ENCODE data around the gene NRG3. TPM values are rescaled to one million over a fixed set of nuclear protein-coding genes. Genes with fewer than 3 reads are reported as not detected.

NRG3 gene
- total RNA-seq, 8 experiments from 2014 or later, result 0.28 to 17.2 (median 13.6) TPM; not detected in 1

- in situ Hi-C loops (cut with MboI; ENCODE audit: low pct_unique_long_range_greater_than_20kb in 2 of 9, low sequenced_read_pairs in 9 of 9, unreplicated experiment in 9 of 9), result loop anchor here in 2 of 9 experiments (25.0 kb wide), 2 partner anchors 151 to 1051 kb away; no protein-coding TSS in a partner anchor
- Histone ChIP-seq H3K4me1 (replicated peaks in 1 of 2) (no peaks in the 10 kb centered on the region), H3K27ac (no peak overlapping the region), H3K4me3 (no peak overlapping the region)
- 60 to 100% (median 100%) methylated on average over 1 of the region's 1 CpG; no CpG with 5 or more reads in 5 of the 10 experiments for WGBS, 10 experiments
- ATAC-seq (replicated peaks in 6 of 8), result peak in 2 of 8 experiments; percentile 22 to 53
Observed at GRCh38 chr10:82811621-82812020, 936.6 kb downstream of the NRG3 start.

DNA sequence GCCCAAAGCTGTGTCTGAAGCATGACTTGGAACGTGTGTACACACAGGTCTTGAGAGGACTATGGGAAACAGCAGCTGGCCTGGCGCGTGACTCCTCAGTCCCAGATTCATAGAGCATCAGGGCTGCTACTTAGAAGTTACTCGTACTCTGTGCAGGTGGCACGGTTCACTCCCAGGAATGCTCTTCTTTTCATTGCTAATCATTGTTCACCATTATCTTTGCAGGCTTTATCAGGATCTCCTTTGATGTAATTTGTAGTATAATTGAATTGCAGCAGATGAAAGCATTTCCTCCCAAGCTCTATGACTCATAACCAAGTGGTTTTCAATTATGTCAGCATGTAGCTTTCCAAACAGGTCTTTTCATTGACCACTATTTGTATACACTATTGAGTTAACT is 938.9 kb downstream of the NRG3 start:
- Histone ChIP-seq H3K4me3 (no peak overlapping the region), H3K4me1 (replicated peaks in 1 of 2) (peaks cover 7 to 11% of the 10 kb centered on the region in 2 donors), H3K27ac (no peak overlapping the region)
- in situ Hi-C loops (cut with MboI; ENCODE audit: low pct_unique_long_range_greater_than_20kb in 2 of 9, low sequenced_read_pairs in 9 of 9, unreplicated experiment in 9 of 9), result loop anchor here in 2 of 9 experiments (25.0 kb wide), 2 partner anchors 148 to 1048 kb away; no protein-coding TSS in a partner anchor
- WGBS, 10 experiments, result 0 to 83% (median 67%) methylated on average over 1 to 5 of the region's 5 CpGs; no CpG with 5 or more reads in 1 of the 10 experiments
- peak in 5 of 8 experiments; percentile 68 to 89 (median 76) for ATAC-seq (replicated peaks in 6 of 8)

DNA sequence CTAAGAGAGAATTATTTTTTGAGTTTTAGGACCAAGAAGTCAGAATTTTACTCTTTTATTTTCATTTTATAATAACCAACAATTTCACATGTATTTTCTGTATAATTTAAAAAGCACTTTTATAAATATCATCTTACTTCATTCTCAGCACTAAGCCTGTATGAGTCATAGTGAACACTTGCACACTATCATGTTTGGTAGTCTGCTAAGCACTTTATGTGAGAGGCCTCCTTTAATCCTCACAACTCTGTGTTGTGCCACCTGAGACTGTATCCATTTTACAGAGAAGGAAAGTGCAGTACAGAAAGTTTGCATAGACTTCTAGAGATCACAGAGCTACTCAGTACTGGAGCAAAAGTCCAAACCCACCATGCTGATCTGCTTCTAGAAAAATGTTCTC is 939.6 kb downstream of the NRG3 start:
- in situ Hi-C loops (cut with MboI; ENCODE audit: low pct_unique_long_range_greater_than_20kb in 2 of 9, low sequenced_read_pairs in 9 of 9, unreplicated experiment in 9 of 9), result loop anchor here in 2 of 9 experiments (25.0 kb wide), 2 partner anchors 148 to 1048 kb away; no protein-coding TSS in a partner anchor
- peak in 1 of 8 experiments; percentile 43 for ATAC-seq (replicated peaks in 6 of 8)
- peaks cover 7 to 12% of the 10 kb centered on the region in 2 donors for H3K4me1 ChIP-seq (replicated peaks in 1 of 2)
- H3K4me3 ChIP-seq, result no peak overlapping the region
- H3K27ac ChIP-seq, result no peak overlapping the region

DNA sequence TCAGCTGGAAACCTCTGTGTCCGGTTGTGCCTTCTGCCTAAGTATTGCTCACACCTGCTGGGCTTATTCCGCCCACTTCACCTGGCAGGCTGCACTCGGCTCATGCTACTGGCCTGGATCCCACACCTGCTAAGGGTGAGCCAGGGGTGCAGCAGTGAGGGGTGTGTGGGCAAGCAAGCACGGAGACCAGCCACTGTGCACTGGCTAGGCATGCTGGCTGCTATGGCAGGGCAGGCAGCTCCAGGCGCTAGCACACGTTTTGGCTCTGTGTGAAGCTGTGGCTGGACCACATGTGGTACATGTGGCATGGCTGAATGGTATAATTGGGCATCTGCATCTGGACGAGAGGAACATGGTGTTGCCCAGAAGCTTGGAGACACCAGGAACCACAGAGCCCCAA is 940.7 kb downstream of the NRG3 start:
- Histone ChIP-seq H3K4me1 (replicated peaks in 1 of 2) (peaks cover 7 to 16% of the 10 kb centered on the region in 2 donors), H3K27ac (no peak overlapping the region), H3K4me3 (no peak overlapping the region)
- in situ Hi-C loops (cut with MboI; ENCODE audit: low pct_unique_long_range_greater_than_20kb in 2 of 9, low sequenced_read_pairs in 9 of 9, unreplicated experiment in 9 of 9), result loop anchor here in 2 of 9 experiments (25.0 kb wide), 2 partner anchors 147 to 1047 kb away; no protein-coding TSS in a partner anchor
- ATAC-seq (replicated peaks in 6 of 8), result no peak
- WGBS, 10 experiments, result 34 to 100% (median 100%) methylated on average over 1 to 3 of the region's 7 CpGs; no CpG with 5 or more reads in 3 of the 10 experiments

DNA sequence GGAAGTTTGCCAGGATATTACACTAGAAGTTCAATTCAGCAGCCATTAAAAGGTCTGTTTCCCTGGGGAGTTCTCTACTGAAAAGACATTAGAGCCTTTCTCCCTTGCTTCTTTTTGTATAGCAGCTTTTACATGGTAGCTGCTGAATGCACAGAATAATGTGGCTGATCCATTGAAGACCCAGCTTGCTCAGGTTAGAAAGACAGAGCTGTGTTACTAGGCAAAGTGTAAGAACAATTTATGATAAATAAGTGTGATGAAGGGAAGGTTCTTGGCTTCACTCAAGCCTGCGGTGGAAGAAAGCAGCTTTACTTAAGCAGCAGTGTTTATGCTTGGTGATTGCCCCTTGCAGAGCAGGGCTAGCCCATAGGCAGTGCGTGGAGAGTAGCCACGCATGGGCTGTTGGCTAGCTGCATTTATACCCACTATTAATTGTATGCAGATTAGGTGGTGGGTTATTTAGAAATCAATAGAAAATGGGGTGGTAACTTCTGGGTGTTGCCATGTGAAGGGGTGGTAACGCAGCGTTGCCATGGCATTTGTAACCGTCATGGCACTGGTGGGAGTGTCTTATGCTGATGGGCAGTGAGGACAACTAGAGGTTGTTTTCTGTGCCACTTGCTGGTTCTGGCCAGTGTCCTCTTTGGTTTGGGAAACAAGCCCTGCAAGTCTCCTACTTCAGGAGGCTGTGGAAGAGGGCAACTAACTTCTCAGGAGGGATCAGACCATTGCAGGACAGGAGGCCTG is 942.9 kb downstream of the NRG3 start:
- H3K27ac ChIP-seq, result no peak overlapping the region
- peak in 5 of 8 experiments; percentile 30 to 84 (median 45) for ATAC-seq (replicated peaks in 6 of 8)
- WGBS, 10 experiments, result 28 to 87% (median 75%) methylated on average over 1 to 6 of the region's 6 CpGs; no CpG with 5 or more reads in 1 of the 10 experiments
- in situ Hi-C loops (cut with MboI; ENCODE audit: low pct_unique_long_range_greater_than_20kb in 2 of 9, low sequenced_read_pairs in 9 of 9, unreplicated experiment in 9 of 9), result loop anchor here in 2 of 9 experiments (25.0 kb wide), 2 partner anchors 144 to 1044 kb away; no protein-coding TSS in a partner anchor
- no peak overlapping the region for H3K4me3 ChIP-seq
- peaks cover 7 to 16% of the 10 kb centered on the region in 2 donors for H3K4me1 ChIP-seq (replicated peaks in 1 of 2)

GRCh38 chr10:82821043-82821442 is 946.0 kb downstream of the NRG3 start:
- Histone ChIP-seq H3K4me1 (replicated peaks in 1 of 2) (peaks cover 7 to 16% of the 10 kb centered on the region in 2 donors), H3K4me3 (no peak overlapping the region), H3K27ac (no peak overlapping the region)
- no peak for ATAC-seq (replicated peaks in 6 of 8)
- WGBS, 10 experiments, result 20 to 100% (median 75%) methylated on average over 1 to 2 of the region's 2 CpGs
- in situ Hi-C loops (cut with MboI; ENCODE audit: low pct_unique_long_range_greater_than_20kb in 2 of 9, low sequenced_read_pairs in 9 of 9, unreplicated experiment in 9 of 9), result loop anchor here in 2 of 9 experiments (25.0 kb wide), 2 partner anchors 141 to 1041 kb away; no protein-coding TSS in a partner anchor

DNA sequence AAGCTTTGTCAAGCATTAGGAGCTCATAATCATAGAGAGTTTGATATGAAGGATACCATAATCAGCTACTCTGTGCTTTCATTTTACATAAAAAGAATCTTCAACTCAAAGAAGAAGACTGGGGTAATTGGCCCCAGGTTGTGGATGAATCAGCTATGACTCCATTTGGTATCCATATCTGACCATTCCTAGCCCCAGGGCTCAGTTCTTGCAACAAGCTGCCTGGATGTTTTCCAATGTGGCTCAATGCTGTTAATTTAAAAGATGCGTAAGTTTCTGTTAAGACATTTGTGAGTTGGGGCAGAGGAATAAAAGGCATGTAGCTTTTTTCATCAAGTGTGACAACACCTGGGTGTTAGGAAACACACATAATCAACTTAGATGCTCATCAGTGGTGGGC is 951.1 kb downstream of the NRG3 start:
- WGBS, 10 experiments, result 40 to 100% (median 87%) methylated on average over 1 of the region's 1 CpG; no CpG with 5 or more reads in 4 of the 10 experiments
- no peak overlapping the region for H3K27ac ChIP-seq
- ATAC-seq (replicated peaks in 6 of 8), result peak in 1 of 8 experiments; percentile 85
- H3K4me3 ChIP-seq, result no peak overlapping the region
- in situ Hi-C loops (cut with MboI; ENCODE audit: low pct_unique_long_range_greater_than_20kb in 2 of 9, low sequenced_read_pairs in 9 of 9, unreplicated experiment in 9 of 9), result no loop called here
- H3K4me1 ChIP-seq (replicated peaks in 1 of 2), result no peaks in the 10 kb centered on the region

DNA sequence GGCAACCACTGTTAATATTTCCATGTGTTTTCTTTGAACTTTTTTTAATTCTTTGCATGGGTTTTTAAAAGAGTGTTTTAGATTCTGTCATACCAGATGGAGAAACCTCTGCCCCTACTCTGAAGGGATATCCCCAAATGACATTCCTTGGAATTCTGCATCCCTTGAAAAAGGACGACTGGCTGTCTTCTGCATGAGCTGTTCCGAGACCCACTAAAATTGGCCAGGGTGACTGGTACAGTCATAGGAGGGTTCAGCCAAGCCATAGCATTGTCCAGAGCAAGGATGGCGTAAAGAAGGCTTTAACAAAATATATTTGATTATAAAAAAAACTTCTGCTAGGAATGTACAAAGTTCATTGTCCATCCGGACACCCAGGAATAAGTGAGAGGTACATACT is 952.9 kb downstream of the NRG3 start:
- 13 to 96% (median 73%) methylated on average over 2 to 4 of the region's 4 CpGs; no CpG with 5 or more reads in 1 of the 10 experiments for WGBS, 10 experiments
- no peak for ATAC-seq (replicated peaks in 6 of 8)
- H3K4me3 ChIP-seq, result no peak overlapping the region
- H3K27ac ChIP-seq, result no peak overlapping the region
- no peaks in the 10 kb centered on the region for H3K4me1 ChIP-seq (replicated peaks in 1 of 2)
- in situ Hi-C loops (cut with MboI; ENCODE audit: low pct_unique_long_range_greater_than_20kb in 2 of 9, low sequenced_read_pairs in 9 of 9, unreplicated experiment in 9 of 9), result no loop called here

DNA sequence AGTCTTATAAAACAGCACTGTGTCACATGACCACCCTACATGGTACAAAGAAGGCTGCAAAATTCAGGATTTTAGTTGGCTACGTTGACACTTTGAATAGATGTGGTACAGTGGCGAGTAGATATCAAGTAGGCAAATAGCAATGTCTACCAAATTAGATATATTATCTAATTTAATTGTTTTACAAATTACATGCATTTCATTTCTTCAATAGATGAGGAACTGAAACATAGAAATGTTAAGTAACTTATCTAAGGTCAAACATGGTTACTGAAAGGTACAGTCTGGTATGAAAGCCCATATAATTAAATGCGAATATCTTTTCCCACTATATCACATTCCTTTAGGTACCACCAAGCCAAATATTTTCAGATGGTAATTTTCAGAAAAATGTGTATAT is 972.2 kb downstream of the NRG3 start:
- Histone ChIP-seq H3K4me3 (no peak overlapping the region), H3K27ac (no peak overlapping the region), H3K4me1 (replicated peaks in 1 of 2) (no peaks in the 10 kb centered on the region)
- 14 to 100% (median 68%) methylated on average over 1 to 3 of the region's 3 CpGs; no CpG with 5 or more reads in 2 of the 10 experiments for WGBS, 10 experiments
- in situ Hi-C loops (cut with MboI; ENCODE audit: low pct_unique_long_range_greater_than_20kb in 2 of 9, low sequenced_read_pairs in 9 of 9, unreplicated experiment in 9 of 9), result no loop called here
- ATAC-seq (replicated peaks in 6 of 8), result no peak

- ATAC-seq (replicated peaks in 6 of 8), result no peak
- Histone ChIP-seq H3K4me3 (no peak overlapping the region), H3K4me1 (replicated peaks in 1 of 2) (no peaks in the 10 kb centered on the region), H3K27ac (no peak overlapping the region)
- 29 to 92% (median 76%) methylated on average over 1 to 4 of the region's 4 CpGs; no CpG with 5 or more reads in 2 of the 10 experiments for WGBS, 10 experiments
- in situ Hi-C loops (cut with MboI; ENCODE audit: low pct_unique_long_range_greater_than_20kb in 2 of 9, low sequenced_read_pairs in 9 of 9, unreplicated experiment in 9 of 9), result no loop called here
Observed at GRCh38 chr10:82850191-82850590, 975.2 kb downstream of the NRG3 start.

- WGBS, 10 experiments, result 19 to 100% (median 49%) methylated on average over 1 to 3 of the region's 3 CpGs
- Histone ChIP-seq H3K4me1 (replicated peaks in 1 of 2) (peaks cover 9 to 15% of the 10 kb centered on the region in 2 donors), H3K4me3 (no peak overlapping the region), H3K27ac (peak overlapping the region; percentile 3 to 62)
- in situ Hi-C loops (cut with MboI; ENCODE audit: low pct_unique_long_range_greater_than_20kb in 2 of 9, low sequenced_read_pairs in 9 of 9, unreplicated experiment in 9 of 9), result no loop called here
- peak in 5 of 8 experiments; percentile 65 to 96 (median 83) for ATAC-seq (replicated peaks in 6 of 8)
Observed at GRCh38 chr10:82856957-82857613, 982.1 kb downstream of the NRG3 start.

GRCh38 chr10:82861889-82862288 is 986.9 kb downstream of the NRG3 start:
- Histone ChIP-seq H3K4me3 (no peak overlapping the region), H3K4me1 (replicated peaks in 1 of 2) (peaks cover 8 to 12% of the 10 kb centered on the region in 2 donors), H3K27ac (no peak overlapping the region)
- ATAC-seq (replicated peaks in 6 of 8), result no peak
- WGBS, 10 experiments, result 20 to 100% (median 82%) methylated on average over 1 to 2 of the region's 2 CpGs; no CpG with 5 or more reads in 2 of the 10 experiments
- in situ Hi-C loops (cut with MboI; ENCODE audit: low pct_unique_long_range_greater_than_20kb in 2 of 9, low sequenced_read_pairs in 9 of 9, unreplicated experiment in 9 of 9), result no loop called here

DNA sequence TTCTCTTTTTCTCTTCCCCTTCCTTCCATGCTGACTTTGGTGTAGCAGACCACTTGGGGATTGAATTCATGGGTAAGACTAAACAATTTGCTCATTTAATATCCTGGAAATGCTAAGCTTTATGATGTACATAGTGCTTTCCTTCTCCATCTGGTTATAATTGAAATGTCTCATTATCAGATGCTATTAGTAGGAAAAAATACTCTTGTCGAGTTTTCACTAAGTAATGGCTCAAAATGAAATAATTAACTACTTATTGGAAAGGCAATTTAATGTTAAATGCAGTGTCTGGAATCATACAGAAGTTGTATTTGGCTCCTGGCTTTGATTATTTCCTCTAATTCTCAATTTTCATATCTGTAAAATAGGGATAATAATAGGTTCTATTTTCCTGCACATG is 990.4 kb downstream of the NRG3 start:
- no peak for ATAC-seq (replicated peaks in 6 of 8)
- no peak overlapping the region for H3K27ac ChIP-seq
- no peak overlapping the region for H3K4me3 ChIP-seq
- H3K4me1 ChIP-seq (replicated peaks in 1 of 2), result no peaks in the 10 kb centered on the region
- in situ Hi-C loops (cut with MboI; ENCODE audit: low pct_unique_long_range_greater_than_20kb in 2 of 9, low sequenced_read_pairs in 9 of 9, unreplicated experiment in 9 of 9), result no loop called here
- WGBS, 10 experiments, result 0 to 100% (median 56%) methylated on average over 1 of the region's 1 CpG

All from motor neuron (in vitro differentiated cells).